Measurements from ENCODE around the gene HSPA12A.

HSPA12A gene

DNA sequence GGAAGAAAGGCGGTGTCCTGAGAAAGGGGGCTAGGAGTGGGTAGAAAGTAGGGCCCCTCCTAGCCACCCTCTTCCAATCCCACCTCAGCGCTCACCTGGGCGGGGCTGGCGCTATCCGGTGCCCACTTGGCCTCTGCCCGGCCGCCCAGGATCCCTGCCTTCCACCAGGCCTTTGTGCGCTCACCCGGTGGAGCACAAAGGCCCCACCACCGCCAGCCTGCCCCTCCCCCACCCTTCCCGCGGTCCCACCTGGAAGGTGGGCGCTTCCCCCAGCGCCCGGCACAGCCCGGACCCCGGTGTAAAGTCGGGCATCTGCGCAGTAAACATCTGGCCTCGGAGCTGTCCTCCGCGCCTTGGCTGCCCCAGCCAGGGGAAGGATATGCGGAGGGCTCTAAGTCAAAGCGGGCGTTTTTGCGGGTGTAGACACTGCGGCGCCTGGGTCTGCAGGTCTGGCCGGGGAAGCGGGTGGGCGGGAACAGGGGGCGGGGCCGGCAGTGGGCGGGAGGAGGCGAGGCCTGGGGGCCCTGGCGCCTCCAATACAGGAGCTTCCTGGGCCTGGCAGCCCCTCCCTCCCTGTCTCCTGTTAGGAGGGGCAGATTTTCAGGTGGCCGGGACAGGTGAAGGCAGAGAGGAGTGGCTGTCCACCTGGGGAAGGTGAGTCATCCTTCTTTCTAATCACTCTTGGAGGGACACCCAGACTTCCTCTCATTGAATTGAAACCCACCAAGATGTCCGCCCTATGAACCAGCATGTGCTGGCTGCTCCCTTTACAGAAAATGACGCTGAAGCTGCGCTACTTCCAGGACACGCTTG lies 72.3 kb downstream of the HSPA12A start:
- TF ChIP-seq POLR2AphosphoS5 (IDR thresholded peaks at IDR 0.05; ENCODE audit: low read depth, low read length) (no peak), PAX5 (IDR thresholded peaks at IDR 0.05; ENCODE audit: insufficient read depth, low read length, severe bottlenecking) (no peak), POLR2A (IDR thresholded peaks at IDR 0.05; ENCODE audit: low read depth, low read length) (no peak), POU2F2 (IDR thresholded peaks at IDR 0.05; ENCODE audit: low read depth, low read length) (no peak), SPI1 (IDR thresholded peaks at IDR 0.05; ENCODE audit: low read depth, low read length) (no peak), TAF1 (IDR thresholded peaks at IDR 0.05; ENCODE audit: low read depth, low read length) (no peak)
- no peak for FAIRE-seq
- no peak for DNase-seq (ENCODE audit: insufficient read length, low spot score)

- FAIRE-seq (no peak), DNase-seq (ENCODE audit: insufficient read length, low spot score) (no peak)
- TF ChIP-seq POU2F2 (IDR thresholded peaks at IDR 0.05; ENCODE audit: low read depth, low read length), result no peak
These were observed 73.3 kb downstream of the HSPA12A start for GRCh38 chr10:116669080-116669479.

DNA sequence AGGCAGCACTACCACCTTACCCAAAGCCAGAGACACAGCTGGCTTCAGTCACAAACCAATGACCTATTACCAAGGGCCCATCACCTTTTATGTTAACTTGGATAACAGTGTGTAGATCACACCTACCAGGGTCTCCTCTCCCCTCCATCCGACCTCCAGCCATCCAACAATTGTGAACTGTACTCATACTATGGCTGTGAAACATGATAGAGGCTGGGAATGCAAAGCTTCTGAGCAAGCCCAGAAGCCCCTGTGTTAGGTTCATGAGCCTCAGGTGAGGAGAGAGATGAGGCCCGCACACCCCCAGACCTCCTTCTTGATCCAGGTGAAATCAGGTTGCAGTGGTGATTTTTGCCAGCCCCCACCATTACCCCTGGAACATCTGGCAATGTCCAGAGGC lies 73.9 kb downstream of the HSPA12A start:
- no peak for DNase-seq (ENCODE audit: insufficient read length, low spot score)
- FAIRE-seq, result no peak
- TF ChIP-seq POLR2AphosphoS5 (IDR thresholded peaks at IDR 0.05; ENCODE audit: low read depth, low read length), result no peak
- TF ChIP-seq TAF1 (IDR thresholded peaks at IDR 0.05; ENCODE audit: low read depth, low read length), result no peak
- TF ChIP-seq POLR2A (IDR thresholded peaks at IDR 0.05; ENCODE audit: low read depth, low read length), result no peak
- no peak for TF ChIP-seq PAX5 (IDR thresholded peaks at IDR 0.05; ENCODE audit: insufficient read depth, low read length, severe bottlenecking)
- no peak for TF ChIP-seq POU2F2 (IDR thresholded peaks at IDR 0.05; ENCODE audit: low read depth, low read length)
- no peak for TF ChIP-seq SPI1 (IDR thresholded peaks at IDR 0.05; ENCODE audit: low read depth, low read length)

DNA sequence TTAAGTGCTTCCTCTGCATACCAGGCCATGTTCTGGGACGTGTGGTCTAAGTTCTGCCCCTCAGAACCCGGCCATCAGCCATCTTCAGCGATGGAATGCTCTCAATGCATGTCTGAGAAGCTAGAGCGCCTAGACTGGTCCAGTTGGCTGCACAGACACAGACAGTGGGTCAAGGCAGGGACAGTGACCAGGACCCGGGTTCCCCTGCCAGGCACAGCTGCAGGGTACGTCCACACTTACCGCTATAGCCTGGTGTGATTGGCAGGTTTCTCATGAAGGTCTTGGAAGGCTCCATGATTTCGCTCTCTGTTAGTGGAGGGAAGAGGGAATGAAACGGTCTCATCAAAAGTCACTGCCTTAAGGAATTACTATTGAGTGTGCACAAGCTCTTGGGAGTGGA lies 74.3 kb downstream of the HSPA12A start:
- DNase-seq (ENCODE audit: insufficient read length, low spot score), result no peak
- TF ChIP-seq SPI1 (IDR thresholded peaks at IDR 0.05; ENCODE audit: low read depth, low read length) (no peak), POLR2A (IDR thresholded peaks at IDR 0.05; ENCODE audit: low read depth, low read length) (no peak), PAX5 (IDR thresholded peaks at IDR 0.05; ENCODE audit: insufficient read depth, low read length, severe bottlenecking) (no peak), POLR2AphosphoS5 (IDR thresholded peaks at IDR 0.05; ENCODE audit: low read depth, low read length) (no peak), POU2F2 (IDR thresholded peaks at IDR 0.05; ENCODE audit: low read depth, low read length) (no peak), TAF1 (IDR thresholded peaks at IDR 0.05; ENCODE audit: low read depth, low read length) (no peak)
- no peak for FAIRE-seq

GRCh38 chr10:116667484-116667883 lies 74.9 kb downstream of the HSPA12A start:
- no peak for FAIRE-seq
- TF ChIP-seq POLR2A (IDR thresholded peaks at IDR 0.05; ENCODE audit: low read depth, low read length) (no peak), PAX5 (IDR thresholded peaks at IDR 0.05; ENCODE audit: insufficient read depth, low read length, severe bottlenecking) (no peak), TAF1 (IDR thresholded peaks at IDR 0.05; ENCODE audit: low read depth, low read length) (no peak), POU2F2 (IDR thresholded peaks at IDR 0.05; ENCODE audit: low read depth, low read length) (no peak), POLR2AphosphoS5 (IDR thresholded peaks at IDR 0.05; ENCODE audit: low read depth, low read length) (no peak), SPI1 (IDR thresholded peaks at IDR 0.05; ENCODE audit: low read depth, low read length) (no peak)

DNA sequence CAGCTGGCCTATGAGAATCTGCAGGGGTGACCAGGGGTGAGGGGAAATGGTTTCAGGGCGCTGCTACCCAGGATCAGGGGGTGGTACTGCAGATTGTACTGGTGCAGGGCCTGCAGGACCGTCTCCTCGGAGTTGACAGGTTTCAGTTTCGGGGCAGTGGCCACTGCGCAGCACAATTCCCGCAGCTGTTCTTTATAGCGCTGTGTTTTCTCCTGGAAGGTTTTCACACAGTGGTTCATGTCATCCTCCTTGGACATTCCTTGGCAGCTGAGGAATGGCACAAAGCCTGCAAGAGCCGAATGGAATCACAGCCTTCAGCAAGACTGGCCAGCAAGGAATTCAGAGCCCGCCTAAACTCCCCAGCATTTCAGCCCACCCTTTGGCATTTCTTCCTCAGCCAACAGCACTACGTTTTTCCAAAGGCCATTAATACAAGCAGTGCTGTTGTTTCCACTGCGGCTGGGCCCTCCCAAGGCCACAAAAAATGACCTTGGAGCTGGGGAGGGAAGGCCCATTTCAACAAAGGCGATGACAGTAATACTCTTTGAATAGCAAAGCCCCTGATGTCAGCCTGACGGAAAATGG lies 76.7 kb downstream of the HSPA12A start:
- no peak for FAIRE-seq
- TF ChIP-seq PAX5 (IDR thresholded peaks at IDR 0.05; ENCODE audit: insufficient read depth, low read length, severe bottlenecking), result no peak
- TF ChIP-seq SPI1 (IDR thresholded peaks at IDR 0.05; ENCODE audit: low read depth, low read length), result no peak
- TF ChIP-seq POU2F2 (IDR thresholded peaks at IDR 0.05; ENCODE audit: low read depth, low read length), result no peak
- TF ChIP-seq POLR2A (IDR thresholded peaks at IDR 0.05; ENCODE audit: low read depth, low read length), result no peak
- TF ChIP-seq TAF1 (IDR thresholded peaks at IDR 0.05; ENCODE audit: low read depth, low read length), result no peak
- TF ChIP-seq POLR2AphosphoS5 (IDR thresholded peaks at IDR 0.05; ENCODE audit: low read depth, low read length), result no peak
- DNase-seq (ENCODE audit: insufficient read length, low spot score), result no peak

More at GRCh38 chr10:116667484-116667883, 74.9 kb downstream of the HSPA12A start:
- DNase-seq (ENCODE audit: insufficient read length, low spot score), result no peak

- TF ChIP-seq POLR2A (IDR thresholded peaks at IDR 0.05; ENCODE audit: low read depth, low read length) (no peak), POU2F2 (IDR thresholded peaks at IDR 0.05; ENCODE audit: low read depth, low read length) (no peak), POLR2AphosphoS5 (IDR thresholded peaks at IDR 0.05; ENCODE audit: low read depth, low read length) (no peak), SPI1 (IDR thresholded peaks at IDR 0.05; ENCODE audit: low read depth, low read length) (no peak), PAX5 (IDR thresholded peaks at IDR 0.05; ENCODE audit: insufficient read depth, low read length, severe bottlenecking) (no peak), TAF1 (IDR thresholded peaks at IDR 0.05; ENCODE audit: low read depth, low read length) (no peak)
- DNase-seq (ENCODE audit: insufficient read length, low spot score), result no peak
- FAIRE-seq, result no peak
These were observed 77.7 kb downstream of the HSPA12A start for GRCh38 chr10:116664631-116665030.

GRCh38 chr10:116663342-116663741 lies 79.0 kb downstream of the HSPA12A start:
- no peak for FAIRE-seq
- no peak for TF ChIP-seq SPI1 (IDR thresholded peaks at IDR 0.05; ENCODE audit: low read depth, low read length)

GRCh38 chr10:116660860-116661259 lies 81.5 kb downstream of the HSPA12A start:
- DNase-seq (ENCODE audit: insufficient read length, low spot score) (no peak), FAIRE-seq (no peak)
- TF ChIP-seq POLR2A (IDR thresholded peaks at IDR 0.05; ENCODE audit: low read depth, low read length), result no peak
- TF ChIP-seq PAX5 (IDR thresholded peaks at IDR 0.05; ENCODE audit: insufficient read depth, low read length, severe bottlenecking), result no peak

More at GRCh38 chr10:116663342-116663741, 79.0 kb downstream of the HSPA12A start:
- no peak for DNase-seq (ENCODE audit: insufficient read length, low spot score)

GRCh38 chr10:116659049-116659670 lies 83.2 kb downstream of the HSPA12A start:
- no peak for FAIRE-seq
- no peak for DNase-seq (ENCODE audit: insufficient read length, low spot score)
- no peak for TF ChIP-seq POU2F2 (IDR thresholded peaks at IDR 0.05; ENCODE audit: low read depth, low read length)
- no peak for TF ChIP-seq SPI1 (IDR thresholded peaks at IDR 0.05; ENCODE audit: low read depth, low read length)
- no peak for TF ChIP-seq TAF1 (IDR thresholded peaks at IDR 0.05; ENCODE audit: low read depth, low read length)
- no peak for TF ChIP-seq POLR2AphosphoS5 (IDR thresholded peaks at IDR 0.05; ENCODE audit: low read depth, low read length)
- no peak for TF ChIP-seq POLR2A (IDR thresholded peaks at IDR 0.05; ENCODE audit: low read depth, low read length)
- no peak for TF ChIP-seq PAX5 (IDR thresholded peaks at IDR 0.05; ENCODE audit: insufficient read depth, low read length, severe bottlenecking)
